Measurements from ENCODE around the gene GSDME.

Gene GSDME

GRCh38 chr7:24722386-24723177 is 34.7 kb downstream of the GSDME start:
- DNase-seq (ENCODE audit: low read depth, low spot score) = peak; percentile 58

DNA sequence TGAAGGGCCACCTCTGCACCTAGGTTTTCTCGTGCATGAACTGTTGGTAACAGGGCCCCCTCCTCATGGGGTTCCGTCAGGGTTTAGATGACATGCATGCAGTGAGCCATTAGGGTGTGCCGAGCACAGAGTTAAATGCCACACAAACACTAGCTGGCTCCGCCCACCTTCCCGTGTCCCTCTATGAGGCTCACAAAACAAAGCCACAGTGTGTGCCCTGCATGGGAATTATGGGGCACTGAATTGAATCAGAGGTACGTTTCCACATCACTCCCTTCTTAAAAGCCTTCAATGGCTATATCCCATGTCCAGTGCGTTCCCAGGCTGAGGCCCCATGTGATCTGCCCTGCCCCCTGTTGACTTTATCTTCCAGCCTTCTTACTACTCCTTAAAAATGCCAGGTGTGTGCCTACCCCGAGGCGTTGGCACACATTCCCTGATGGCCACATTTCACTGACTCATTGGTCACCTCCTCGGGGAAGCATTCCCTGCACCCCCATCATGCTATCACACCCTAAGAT is 35.7 kb downstream of the GSDME start:
- DNase-seq (ENCODE audit: low read depth, low spot score) = no peak

DNA sequence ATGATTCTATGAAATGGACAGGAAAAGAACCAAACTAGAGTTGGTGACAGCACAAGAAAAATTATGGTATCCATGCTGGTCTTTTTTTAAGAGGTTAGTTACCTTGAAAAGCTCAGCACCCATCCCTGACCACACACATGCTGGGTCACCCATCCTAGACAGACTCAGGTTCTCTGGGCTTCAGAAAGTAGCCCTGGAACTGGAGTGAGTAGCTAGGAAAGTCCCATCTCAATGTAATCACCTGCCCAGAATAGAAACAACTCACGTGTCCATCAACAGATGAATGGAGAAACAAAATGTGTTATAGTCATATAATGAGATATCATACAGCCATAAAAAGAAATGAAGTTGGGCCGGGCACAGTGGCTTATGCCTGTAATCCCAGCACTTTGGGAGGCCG is 37.0 kb downstream of the GSDME start:
- no peak for DNase-seq (ENCODE audit: low read depth, low spot score)

- DNase-seq (ENCODE audit: low read depth, low spot score) = no peak
These were observed 38.2 kb downstream of the GSDME start for GRCh38 chr7:24718977-24719491.

- no peak for DNase-seq (ENCODE audit: low read depth, low spot score)
These were observed 38.8 kb downstream of the GSDME start for GRCh38 chr7:24718431-24718831.

- no peak for DNase-seq (ENCODE audit: low read depth, low spot score)
These were observed 39.5 kb downstream of the GSDME start for GRCh38 chr7:24717694-24718320.

GRCh38 chr7:24717247-24717622 is 40.0 kb downstream of the GSDME start:
- DNase-seq (ENCODE audit: low read depth, low spot score) = no peak

DNA sequence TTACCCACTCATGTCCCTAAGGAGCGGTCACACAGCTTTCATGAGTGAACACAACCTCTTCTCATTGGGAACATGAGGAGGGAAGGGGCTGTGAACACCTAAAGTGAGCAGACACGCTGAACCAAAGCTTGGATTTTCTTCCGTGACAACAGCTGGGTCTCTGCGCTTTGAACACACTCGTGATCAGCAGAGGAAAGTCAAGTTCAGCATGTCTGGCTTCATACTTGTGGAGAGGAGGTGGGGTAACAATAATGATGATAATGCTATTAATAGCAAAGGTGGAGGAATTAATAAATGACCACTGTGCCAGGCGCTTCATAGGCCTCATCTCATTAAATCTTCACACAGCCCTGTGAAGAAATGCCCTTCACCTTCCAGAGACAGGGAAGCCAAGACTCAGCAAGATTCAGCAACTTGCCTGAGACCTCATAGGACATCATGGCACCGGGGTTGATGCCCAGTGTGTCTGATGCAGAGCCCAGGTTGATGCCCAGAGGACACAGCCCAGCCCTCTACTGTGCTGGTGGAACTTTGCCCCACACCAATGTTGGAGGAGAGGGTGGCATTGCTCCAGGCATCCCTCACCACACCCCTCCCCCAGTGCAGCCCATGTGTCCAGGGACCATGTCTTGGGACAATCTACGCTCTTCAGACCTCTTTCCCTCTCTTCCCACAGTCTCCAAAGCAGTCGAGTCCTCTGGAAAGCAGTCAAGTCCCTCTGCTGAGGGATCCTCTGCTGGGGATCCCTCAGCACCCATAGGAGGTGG is 40.6 kb downstream of the GSDME start:
- DNase-seq (ENCODE audit: low read depth, low spot score) = no peak

GRCh38 chr7:24715661-24716479 is 41.4 kb downstream of the GSDME start:
- DNase-seq (ENCODE audit: low read depth, low spot score) = peak; percentile 60

DNA sequence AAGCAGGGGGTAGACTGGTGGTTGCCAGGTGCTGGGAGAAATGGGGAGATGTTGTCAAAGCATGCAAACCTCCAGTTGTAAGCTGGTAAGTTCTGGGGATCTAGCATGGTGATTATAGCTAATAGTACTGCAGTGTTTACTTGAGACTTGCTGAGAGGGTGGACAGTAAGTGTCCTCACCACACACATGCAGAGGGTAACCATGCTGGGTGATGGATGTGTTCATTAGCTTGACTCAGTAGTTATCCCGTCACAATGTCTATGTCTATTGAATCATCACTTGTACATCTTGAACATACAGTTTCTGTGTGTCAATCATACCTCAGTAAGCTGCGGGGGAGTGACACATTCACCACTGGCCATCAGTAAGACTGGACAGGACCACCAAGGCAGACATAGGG is 42.1 kb downstream of the GSDME start:
- DNase-seq (ENCODE audit: low read depth, low spot score) = no peak

- no peak for DNase-seq (ENCODE audit: low read depth, low spot score)
These were observed 42.6 kb downstream of the GSDME start for GRCh38 chr7:24714676-24715010.

DNA sequence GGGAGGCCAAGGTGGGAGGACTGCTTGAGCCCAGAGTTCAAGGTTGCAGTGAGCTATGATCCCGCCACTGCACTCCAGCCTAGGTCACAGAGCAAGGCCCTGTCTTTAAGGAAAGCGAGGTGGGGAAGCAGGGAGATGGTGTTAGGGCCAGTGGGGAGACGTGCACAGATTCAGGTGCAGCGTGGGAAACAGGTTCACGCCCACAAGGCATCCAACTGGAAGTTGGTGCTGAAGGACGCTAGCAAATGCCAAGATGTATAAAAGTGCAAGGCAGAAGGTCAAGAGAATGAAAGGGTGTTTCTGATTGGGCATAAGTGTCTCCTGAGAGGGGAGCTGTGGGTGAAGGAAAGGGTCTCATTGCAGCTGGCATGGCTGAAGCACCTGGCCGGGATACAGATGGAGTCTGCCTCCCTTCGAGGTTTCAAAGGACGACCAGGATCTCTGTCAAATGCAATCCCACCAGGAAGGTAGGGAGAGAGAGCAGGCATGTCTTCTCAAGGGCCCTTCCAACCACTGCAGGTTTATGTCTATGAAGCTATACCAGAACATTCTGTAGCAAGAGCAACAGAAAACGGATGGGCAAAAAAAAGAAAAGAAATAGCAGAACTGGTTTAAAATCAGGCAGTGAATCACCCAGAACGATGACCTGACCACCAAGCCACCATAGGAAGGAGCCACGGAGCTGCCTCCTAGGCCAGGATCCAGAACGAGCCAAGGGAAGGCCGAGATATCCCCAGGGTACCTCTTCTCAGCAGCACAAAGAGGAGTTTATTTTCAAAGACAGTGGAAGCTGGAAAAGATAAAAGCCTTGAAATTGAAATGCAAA is 43.2 kb downstream of the GSDME start:
- DNase-seq (ENCODE audit: low read depth, low spot score) = no peak

- DNase-seq (ENCODE audit: low read depth, low spot score) = no peak
These were observed 44.0 kb downstream of the GSDME start for GRCh38 chr7:24713039-24713793.

- DNase-seq (ENCODE audit: low read depth, low spot score) = no peak
These were observed 47.5 kb downstream of the GSDME start for GRCh38 chr7:24709585-24710360.

DNA sequence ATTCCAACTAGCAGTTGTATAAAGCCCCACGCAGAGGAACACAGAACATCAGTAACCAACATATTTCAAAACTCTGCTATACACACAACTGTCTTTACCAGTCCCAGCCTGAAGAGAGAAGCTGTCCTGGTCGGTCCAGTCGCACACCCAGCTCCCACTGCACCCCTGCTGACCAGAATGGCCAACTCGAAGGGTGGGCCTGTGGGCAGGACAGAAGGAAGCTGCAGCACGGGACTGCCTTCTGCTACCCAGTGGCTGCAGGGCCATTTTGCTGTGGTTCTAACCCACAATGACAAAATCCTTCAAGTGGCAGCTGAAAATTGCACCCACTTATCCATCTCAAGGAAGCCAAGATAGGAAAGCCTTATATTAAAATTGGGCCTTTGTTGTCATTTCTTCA is 48.2 kb downstream of the GSDME start:
- DNase-seq (ENCODE audit: low read depth, low spot score) = no peak

GRCh38 chr7:24707988-24708615 is 49.2 kb downstream of the GSDME start:
- peak; percentile 21 for DNase-seq (ENCODE audit: low read depth, low spot score)

DNA sequence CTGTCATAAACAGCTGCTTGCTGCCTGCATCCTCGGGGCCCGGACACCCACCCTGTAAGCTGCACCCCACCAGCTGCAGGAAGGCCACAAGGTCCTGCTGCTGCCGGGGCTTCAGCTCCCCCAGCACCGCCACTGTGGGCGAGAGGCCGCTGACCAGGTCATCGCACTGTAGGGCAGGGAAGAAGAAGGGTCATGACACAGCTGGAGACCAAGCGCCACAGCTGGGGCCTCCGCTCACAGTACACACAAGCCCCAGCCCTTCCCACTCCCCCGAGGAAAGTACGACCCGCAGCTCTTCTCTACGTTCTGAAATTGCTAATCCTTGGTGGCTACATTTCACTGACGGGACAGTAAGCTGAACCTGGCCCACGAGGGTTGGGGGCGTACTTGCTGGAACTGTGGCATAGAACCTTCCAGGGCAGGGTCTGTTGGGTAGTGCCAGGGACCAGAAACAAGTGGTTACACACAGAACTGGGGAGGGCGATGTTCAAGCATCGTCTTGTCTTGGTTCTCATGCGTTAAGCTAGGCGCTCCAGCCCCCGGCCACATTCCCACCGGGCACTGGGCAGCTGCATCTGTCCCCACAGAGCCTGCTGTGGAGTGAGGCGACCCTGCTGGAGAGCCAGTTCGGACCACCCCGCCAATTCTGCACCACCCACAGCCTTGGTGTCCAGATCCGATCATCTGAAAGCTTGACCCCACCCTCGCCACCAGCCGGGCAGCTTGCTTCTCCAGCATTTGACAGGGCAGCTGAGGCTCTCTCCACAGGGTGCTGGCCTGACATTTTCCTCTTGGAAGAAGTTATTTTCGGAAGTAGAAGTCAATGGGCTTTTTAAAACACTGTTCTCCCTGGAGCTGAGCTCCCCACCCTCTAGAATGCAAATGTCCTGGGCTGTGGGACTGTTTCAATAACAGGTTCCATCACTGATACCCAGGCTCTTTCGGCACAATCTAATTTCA is 50.8 kb downstream of the GSDME start:
- DNase-seq (ENCODE audit: low read depth, low spot score) = no peak
